Calu3 (cell line): ENCODE data around the gene CHSY3. TPM values are rescaled to one million over a fixed set of nuclear protein-coding genes. Genes with fewer than 3 reads are reported as not detected.

Experiments
- BruUV-seq: library from RNA; stranded (reverse); fragments of 400-500 nt; replicated peaks from 2 replicates; lab custom pipeline; 2021; lab: Mats Ljungman, UMichigan
- CTCF ChIA-PET: fragments of 300-600 bp; sonication (Branson Sonifier 250); formaldehyde crosslinking; loops from one replicate; lab custom pipeline; 2022; ENCODE audit warnings: antibody characterized with exemption; lab: Charles Lee
- DNase-seq: peaks from one replicate; pipeline ENCODE4 v3.0.0; 2022
- H3K27ac Mint-ChIP-seq: one replicate; pipeline ENCODE4 v1.8.0; 2022; ENCODE audit warnings: mixed read lengths; ENCODE audit not compliant: unreplicated experiment
- H3K27me3 Mint-ChIP-seq: one replicate; pipeline ENCODE4 v1.8.0; 2022; ENCODE audit warnings: mixed read lengths; ENCODE audit not compliant: unreplicated experiment
- H3K36me3 Mint-ChIP-seq: one replicate; pipeline ENCODE4 v1.8.0; 2022; ENCODE audit warnings: mild to moderate bottlenecking, moderate library complexity, mixed read lengths; ENCODE audit not compliant: insufficient read depth, unreplicated experiment
- H3K4me1 Mint-ChIP-seq: one replicate; pipeline ENCODE4 v1.8.0; 2022; ENCODE audit warnings: mild to moderate bottlenecking, low read depth, mixed read lengths; ENCODE audit not compliant: unreplicated experiment
- H3K4me3 Mint-ChIP-seq: one replicate; pipeline ENCODE4 v1.8.0; 2022; ENCODE audit warnings: mild to moderate bottlenecking, low read depth, moderate library complexity, mixed read lengths; ENCODE audit not compliant: unreplicated experiment
- H3K9me3 Mint-ChIP-seq: one replicate; pipeline ENCODE4 v1.8.0; 2022; ENCODE audit warnings: low read depth, mixed read lengths; ENCODE audit not compliant: unreplicated experiment
- intact Hi-C: fragments of 100-400 bp; cut with micrococcal nuclease; formaldehyde crosslinking; loops from one replicate; pipeline ENCODE4 v1.10.0; 2022; ENCODE audit not compliant: unreplicated experiment
- total RNA-seq: library from RNA; stranded (reverse); gene quantifications from 2 replicates; pipeline ENCODE4 v1.2.3, GENCODE V29; 2022
- TF ChIP-seq, protein P1 (sequence below): fragments of 200-600 bp; IDR thresholded peaks from one replicate; pipeline ENCODE4 v1.8.0; 2022; ENCODE audit warnings: antibody characterized with exemption; ENCODE audit not compliant: unreplicated experiment

The CHSY3 gene
- total RNA-seq, 1 experiment from 2014 or later = 1.5 TPM

DNA sequence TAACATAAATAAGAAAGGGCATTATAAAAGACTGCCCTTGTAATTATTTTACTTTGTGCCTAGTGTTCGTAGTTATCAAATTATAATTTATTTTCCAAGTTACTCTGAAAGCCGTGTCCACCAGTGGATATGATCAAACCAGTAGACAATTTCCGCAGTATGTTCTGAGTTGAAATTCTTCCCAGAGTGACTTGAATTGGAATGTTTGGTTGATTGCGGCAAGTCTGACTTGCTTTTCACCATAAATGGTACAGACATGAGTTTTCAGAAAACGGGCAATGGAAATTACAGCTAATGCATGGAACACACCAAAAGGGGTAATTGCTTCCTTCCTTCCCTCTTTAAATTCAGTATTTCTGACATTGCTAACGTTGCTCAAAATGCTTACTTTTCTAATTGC lies 56.6 kb downstream of the CHSY3 start:
- TF ChIP-seq, protein P1, sequence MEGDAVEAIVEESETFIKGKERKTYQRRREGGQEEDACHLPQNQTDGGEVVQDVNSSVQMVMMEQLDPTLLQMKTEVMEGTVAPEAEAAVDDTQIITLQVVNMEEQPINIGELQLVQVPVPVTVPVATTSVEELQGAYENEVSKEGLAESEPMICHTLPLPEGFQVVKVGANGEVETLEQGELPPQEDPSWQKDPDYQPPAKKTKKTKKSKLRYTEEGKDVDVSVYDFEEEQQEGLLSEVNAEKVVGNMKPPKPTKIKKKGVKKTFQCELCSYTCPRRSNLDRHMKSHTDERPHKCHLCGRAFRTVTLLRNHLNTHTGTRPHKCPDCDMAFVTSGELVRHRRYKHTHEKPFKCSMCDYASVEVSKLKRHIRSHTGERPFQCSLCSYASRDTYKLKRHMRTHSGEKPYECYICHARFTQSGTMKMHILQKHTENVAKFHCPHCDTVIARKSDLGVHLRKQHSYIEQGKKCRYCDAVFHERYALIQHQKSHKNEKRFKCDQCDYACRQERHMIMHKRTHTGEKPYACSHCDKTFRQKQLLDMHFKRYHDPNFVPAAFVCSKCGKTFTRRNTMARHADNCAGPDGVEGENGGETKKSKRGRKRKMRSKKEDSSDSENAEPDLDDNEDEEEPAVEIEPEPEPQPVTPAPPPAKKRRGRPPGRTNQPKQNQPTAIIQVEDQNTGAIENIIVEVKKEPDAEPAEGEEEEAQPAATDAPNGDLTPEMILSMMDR = no peak
- no peak for DNase-seq
- no TSS peak for BruUV-seq
- CTCF ChIA-PET = no interaction called here
- Mint-ChIP-seq H3K36me3 (no peaks in the 10 kb centered on the region), H3K9me3 (no peaks in the 10 kb centered on the region), H3K27ac (no peak overlapping the region), H3K4me3 (no peak overlapping the region), H3K4me1 (no peaks in the 10 kb centered on the region), H3K27me3 (no peaks in the 10 kb centered on the region)
- intact Hi-C loops = loop anchor here (5.0 kb wide), 1 partner anchor 504 kb away; no protein-coding TSS in a partner anchor

DNA sequence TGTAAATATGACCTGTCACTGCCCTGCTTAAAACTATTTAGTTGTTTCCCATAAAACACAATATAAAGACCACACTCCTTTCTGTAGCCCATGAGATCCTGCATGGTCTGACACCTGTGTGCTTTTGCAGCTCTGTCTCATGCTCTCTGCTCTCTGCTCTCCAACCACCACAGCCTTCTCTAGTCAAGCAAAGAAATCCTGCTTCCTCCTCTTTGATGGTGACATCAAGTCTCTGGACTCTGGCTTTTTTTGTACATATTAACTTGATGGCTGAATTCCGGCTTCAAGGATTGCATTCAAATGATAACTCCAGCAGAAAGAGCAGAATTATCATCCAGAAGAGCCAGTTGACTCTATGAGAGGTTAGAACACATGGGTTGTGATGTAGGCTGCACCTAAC lies 58.2 kb downstream of the CHSY3 start:
- CTCF ChIA-PET = no interaction called here
- Mint-ChIP-seq H3K4me3 (no peak overlapping the region), H3K9me3 (no peaks in the 10 kb centered on the region), H3K27ac (no peak overlapping the region), H3K36me3 (no peaks in the 10 kb centered on the region), H3K4me1 (no peaks in the 10 kb centered on the region), H3K27me3 (no peaks in the 10 kb centered on the region)
- TF ChIP-seq, protein P1 = no peak
- no peak for DNase-seq
- intact Hi-C loops = loop anchor here (5.0 kb wide), 1 partner anchor 505 kb away; no protein-coding TSS in a partner anchor
- no TSS peak for BruUV-seq

DNA sequence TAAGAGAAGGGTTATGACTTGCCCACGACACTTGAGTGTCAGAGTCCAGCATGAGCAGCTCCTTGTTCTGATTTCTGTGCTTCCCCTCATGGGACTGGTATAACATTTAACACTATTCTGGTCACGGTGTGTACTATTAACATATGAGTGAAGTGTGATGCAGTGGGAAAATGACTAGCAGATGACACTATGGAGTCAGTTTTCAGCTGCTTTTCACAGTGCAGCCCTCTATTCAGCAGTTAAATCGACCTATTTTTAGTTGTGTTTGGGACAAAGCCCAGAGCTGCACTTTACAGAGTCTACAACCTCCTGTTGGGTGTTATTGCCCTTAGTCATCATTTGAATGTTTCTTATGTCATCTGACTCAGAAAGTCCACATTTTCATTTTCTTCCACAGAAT lies 59.1 kb downstream of the CHSY3 start:
- CTCF ChIA-PET = no interaction called here
- Mint-ChIP-seq H3K27ac (no peak overlapping the region), H3K27me3 (no peaks in the 10 kb centered on the region), H3K4me1 (no peaks in the 10 kb centered on the region), H3K36me3 (no peaks in the 10 kb centered on the region), H3K4me3 (no peak overlapping the region), H3K9me3 (no peaks in the 10 kb centered on the region)
- TF ChIP-seq, protein P1 = no peak
- intact Hi-C loops = loop anchor here (5.0 kb wide), 1 partner anchor 506 kb away; no protein-coding TSS in a partner anchor
- no TSS peak for BruUV-seq
- DNase-seq = no peak

DNA sequence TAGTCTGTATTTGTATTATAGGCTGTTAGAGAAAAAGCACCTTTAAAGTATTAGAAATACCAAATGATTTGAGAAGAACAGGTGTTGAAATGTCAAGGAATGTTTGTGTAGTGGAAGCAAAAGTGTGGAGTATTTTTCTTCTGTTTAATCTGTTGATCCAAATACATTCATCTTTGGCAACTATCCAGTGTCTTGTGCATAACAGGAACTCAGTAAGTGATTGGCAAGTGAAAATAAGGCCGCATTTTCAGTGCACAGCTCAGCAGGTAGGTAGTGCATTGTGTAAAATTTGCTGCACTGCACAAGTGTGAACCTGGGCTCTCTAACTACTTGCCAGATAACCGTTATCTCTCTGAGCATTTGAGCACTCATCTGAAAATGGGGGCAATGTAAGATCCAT lies 61.8 kb downstream of the CHSY3 start:
- no peak for DNase-seq
- BruUV-seq = no TSS peak
- no peaks in the 10 kb centered on the region for H3K4me1 Mint-ChIP-seq
- CTCF ChIA-PET = no interaction called here
- no peak overlapping the region for H3K4me3 Mint-ChIP-seq
- no peaks in the 10 kb centered on the region for H3K27me3 Mint-ChIP-seq
- no peak overlapping the region for H3K27ac Mint-ChIP-seq
- no peaks in the 10 kb centered on the region for H3K36me3 Mint-ChIP-seq
- TF ChIP-seq, protein P1 = no peak
- intact Hi-C loops = no loop called here
- H3K9me3 Mint-ChIP-seq = no peaks in the 10 kb centered on the region
